Kidney epithelial cell (primary cell): ENCODE data around the gene YAP1. TPM values are rescaled to one million over a fixed set of nuclear protein-coding genes. Genes with fewer than 3 reads are reported as not detected.

Source experiments
- DNase-seq: peaks from one replicate; pipeline ENCODE4 v3.0.0-alpha.2; 2010; ENCODE audit warnings: low read depth
- H3K27me3 ChIP-seq: 2 replicates; pipeline ENCODE4 v1.6.0; 2011; ENCODE audit warnings: low read length; ENCODE audit not compliant: control insufficient read depth, insufficient read depth
- H3K36me3 ChIP-seq: 2 replicates; pipeline ENCODE4 v1.5.1; 2011; ENCODE audit warnings: low read length; ENCODE audit not compliant: control insufficient read depth, insufficient read depth
- H3K4me3 ChIP-seq: 2 replicates; pipeline ENCODE4 v1.5.1; 2011; ENCODE audit warnings: low read depth, mild to moderate bottlenecking, control low read depth, low read length
- CTCF ChIP-seq: IDR thresholded peaks from 2 replicates; pipeline ENCODE4 v1.5.1; 2011; ENCODE audit warnings: mild to moderate bottlenecking, moderate library complexity, low read length, control low read depth, inconsistent platforms; ENCODE audit not compliant: insufficient read depth, poor library complexity, severe bottlenecking
- total RNA-seq: library from RNA; depleted of rRNA; stranded (reverse); fragments of >200 nt; gene quantifications from 2 replicates; pipeline ENCODE4 v1.2.3, GENCODE V29; 2015

YAP1 gene
- total RNA-seq, 1 donor from 2014 or later, result 94.4 TPM

GRCh38 chr11:102071497-102072472, 38.5 kb upstream of the YAP1 start:
- no peaks in the 10 kb centered on the region for H3K27me3 ChIP-seq
- no peak for TF ChIP-seq CTCF
- no peak for DNase-seq
- H3K4me3 ChIP-seq, result no peak overlapping the region
- no peaks in the 10 kb centered on the region for H3K36me3 ChIP-seq

- Histone ChIP-seq H3K27me3 (no peaks in the 10 kb centered on the region), H3K4me3 (no peak overlapping the region), H3K36me3 (no peaks in the 10 kb centered on the region)
- no peak for TF ChIP-seq CTCF
- no peak for DNase-seq
Observed at GRCh38 chr11:102073253-102073652, 37.0 kb upstream of the YAP1 start.

GRCh38 chr11:102079625-102080024, 30.6 kb upstream of the YAP1 start:
- no peak for TF ChIP-seq CTCF
- Histone ChIP-seq H3K4me3 (no peak overlapping the region), H3K27me3 (no peaks in the 10 kb centered on the region), H3K36me3 (no peaks in the 10 kb centered on the region)
- DNase-seq, result no peak

- no peak overlapping the region for H3K4me3 ChIP-seq
- H3K36me3 ChIP-seq, result no peaks in the 10 kb centered on the region
- no peak for TF ChIP-seq CTCF
- no peak for DNase-seq
- no peaks in the 10 kb centered on the region for H3K27me3 ChIP-seq
Observed at GRCh38 chr11:102081313-102081712, 28.9 kb upstream of the YAP1 start.

GRCh38 chr11:102085864-102086551, 24.2 kb upstream of the YAP1 start:
- Histone ChIP-seq H3K4me3 (no peak overlapping the region), H3K27me3 (no peaks in the 10 kb centered on the region), H3K36me3 (no peaks in the 10 kb centered on the region)
- TF ChIP-seq CTCF, result no peak
- DNase-seq, result no peak
